Liver (tissue), 9 donors: Measurements from ENCODE around the gene PRIMPOL. TPM values are rescaled to one million over a fixed set of nuclear protein-coding genes. Genes with fewer than 3 reads are reported as not detected.

Experiments
- DNase-seq: peaks from one replicate; pipeline ENCODE4 v3.0.0-alpha.2; 2017; ENCODE audit warnings: low spot score
- H3K27ac ChIP-seq, 2 donors: one replicate each; pipeline ENCODE4 v1.7.0; 2013; ENCODE audit warnings: inconsistent platforms in 2 of 2, low read length in 2 of 2, control low read depth in 1 of 2, low read depth in 1 of 2, mild to moderate bottlenecking in 1 of 2
- H3K27me3 ChIP-seq, 4 donors: one replicate each; pipeline versions ENCODE4 v1.6.1 to v1.7.0; 2013; ENCODE audit warnings: low read length in 3 of 4, inconsistent platforms in 1 of 4, mild to moderate bottlenecking in 1 of 4, moderate library complexity in 1 of 4; ENCODE audit not compliant: control insufficient read depth in 4 of 4, insufficient read depth in 4 of 4
- H3K36me3 ChIP-seq, 4 donors: one replicate each; pipeline versions ENCODE4 v1.6.1 to v1.7.0; 2013; ENCODE audit warnings: low read length in 3 of 4, mild to moderate bottlenecking in 3 of 4, low read depth in 1 of 4, moderate library complexity in 1 of 4; ENCODE audit not compliant: control insufficient read depth in 4 of 4, insufficient read depth in 3 of 4
- H3K4me1 ChIP-seq, 4 donors: one replicate each; pipeline versions ENCODE4 v1.6.1 to v1.7.0; 2013; ENCODE audit warnings: low read length in 3 of 4, mild to moderate bottlenecking in 3 of 4, moderate library complexity in 1 of 4; ENCODE audit not compliant: control insufficient read depth in 4 of 4, insufficient read depth in 4 of 4
- H3K4me3 ChIP-seq, 3 donors: one replicate each; pipeline versions ENCODE4 v1.6.1 to v1.7.0; 2013; ENCODE audit warnings: low read length in 3 of 3, control low read depth in 1 of 3, low read depth in 1 of 3, mild to moderate bottlenecking in 1 of 3
- H3K9ac ChIP-seq, 2 donors: one replicate each; pipeline ENCODE4 v1.7.0; 2013; ENCODE audit warnings: low read length in 2 of 2, mild to moderate bottlenecking in 2 of 2, moderate library complexity in 2 of 2, control low read depth in 1 of 2, low read depth in 1 of 2
- H3K9me3 ChIP-seq, 4 donors: one replicate each; pipeline versions ENCODE4 v1.6.1 to v1.7.0; 2013; ENCODE audit warnings: low read length in 3 of 4; ENCODE audit not compliant: control insufficient read depth in 4 of 4
- ATF3 ChIP-seq: IDR thresholded peaks from 2 replicates; pipeline ENCODE4 v1.6.1; 2016; ENCODE audit warnings: antibody characterized with exemption
- EGR1 ChIP-seq, 2 donors: IDR thresholded peaks; 2 replicates each; pipeline ENCODE4 v1.6.1; 2016 to 2018; ENCODE audit warnings: antibody characterized with exemption in 2 of 2, low read depth in 2 of 2
- FOXA1 ChIP-seq: IDR thresholded peaks from 2 replicates; pipeline ENCODE4 v1.6.1; 2016; ENCODE audit warnings: antibody characterized with exemption
- FOXA2 ChIP-seq: IDR thresholded peaks from 2 replicates; pipeline ENCODE4 v1.6.1; 2016; ENCODE audit warnings: antibody characterized with exemption
- GABPA ChIP-seq, 2 donors: IDR thresholded peaks in 1 of 2; conservative IDR thresholded peaks in 1 of 2; 2 replicates each; pipeline ENCODE4 v1.6.1; 2016; ENCODE audit warnings: antibody characterized with exemption in 2 of 2, mild to moderate bottlenecking in 1 of 2, moderate library complexity in 1 of 2
- HNF4A ChIP-seq, 2 donors: conservative IDR thresholded peaks; 2 replicates each; pipeline ENCODE4 v1.6.1; 2016; ENCODE audit warnings: antibody characterized with exemption in 2 of 2, mild to moderate bottlenecking in 2 of 2
- HNF4G ChIP-seq: IDR thresholded peaks from 2 replicates; pipeline ENCODE4 v1.6.1; 2016; ENCODE audit warnings: antibody characterized with exemption
- JUND ChIP-seq, 2 donors: IDR thresholded peaks; 2 replicates each; pipeline ENCODE4 v1.6.1; 2016; ENCODE audit warnings: antibody characterized with exemption in 2 of 2
- NR2F2 ChIP-seq: IDR thresholded peaks from 2 replicates; pipeline ENCODE4 v1.6.1; 2016; ENCODE audit warnings: antibody characterized with exemption
- RAD21 ChIP-seq, 2 donors: IDR thresholded peaks; 2 replicates each; pipeline ENCODE4 v1.6.1; 2016; ENCODE audit warnings: antibody characterized with exemption in 2 of 2, mild to moderate bottlenecking in 2 of 2
- SP1 ChIP-seq: IDR thresholded peaks from 2 replicates; pipeline ENCODE4 v1.6.1; 2018; ENCODE audit warnings: antibody characterized with exemption, mild to moderate bottlenecking
- TAF1 ChIP-seq: conservative IDR thresholded peaks from 2 replicates; pipeline ENCODE4 v1.6.1; 2016; ENCODE audit warnings: antibody characterized with exemption, mild to moderate bottlenecking
- YY1 ChIP-seq: IDR thresholded peaks from 2 replicates; pipeline ENCODE4 v1.6.1; 2016; ENCODE audit warnings: antibody characterized with exemption, mild to moderate bottlenecking
- ZBTB33 ChIP-seq: IDR thresholded peaks from 2 replicates; pipeline ENCODE4 v1.6.1; 2016; ENCODE audit warnings: antibody characterized with exemption
- WGBS: extraction: QIAGEN DNeasy Blood & Tissue Kit; methylation state at CpG from one replicate; pipeline ENCODE4 v1.1.7; 2013; 5-methylcytosine and 5-hydroxymethylcytosine counted together
- polyA plus RNA-seq, 2 donors: library from polyadenylated mRNA; stranded (reverse) in 1 of 2; unstranded in 1 of 2; fragments of 200-250 nt in 1 of 2; fragments of >200 nt in 1 of 2; fragmentation: Nextera tagmentation in 1 of 2; extraction: Ambion mirVana in 1 of 2; gene quantifications; one replicate each; pipeline versions ENCODE4 v1.2.1 to v1.2.3, GENCODE V29; 2013 to 2015
- total RNA-seq, 2 donors: library from RNA; depleted of rRNA; stranded (reverse); fragments of >200 nt; gene quantifications; one replicate each; pipeline ENCODE4 v1.2.3, GENCODE V29; 2014
- TF ChIP-seq, protein P1 (sequence below): fragments of 150-350 bp; IDR thresholded peaks from 2 replicates; pipeline ENCODE4 v1.5.1; 2017; ENCODE audit warnings: improper control_type of control experiment, low read depth, low read length; ENCODE audit not compliant: missing input control
- TF ChIP-seq, protein P2 (sequence below): IDR thresholded peaks from 2 replicates; pipeline ENCODE4 v1.6.1; 2016; ENCODE audit warnings: antibody characterized with exemption
- TF ChIP-seq, protein P3 (sequence below): IDR thresholded peaks from 2 replicates; pipeline ENCODE4 v1.6.1; 2016; ENCODE audit warnings: antibody characterized with exemption, mild to moderate bottlenecking
- donor health status: healthy.
- donor health status: healthy.
- donor health status: healthy.
- donor health status: healthy.
- donor health status: healthy.

PRIMPOL gene
- total and polyA plus RNA-seq, 4 donors, result 2.2 to 7.3 (median 5.5) TPM

GRCh38 chr4:184647266-184648053 is 2.1 kb upstream of the PRIMPOL start:
- H3K9me3 ChIP-seq, result no peaks in the 10 kb centered on the region
- no peak for DNase-seq
- peak overlapping the region in 1 of 2 donors; percentile 87 for H3K9ac ChIP-seq
- TF ChIP-seq YY1 (no peak), NR2F2 (no peak)
- peaks cover 2 to 46% (median 37%) of the 10 kb centered on the region in 4 donors for H3K4me1 ChIP-seq
- WGBS, result 48% methylated on average over 7 of the region's 7 CpGs
- H3K27ac ChIP-seq, result peak overlapping the region in 1 of 2 donors; percentile 3
- H3K4me3 ChIP-seq, result peak overlapping the region; percentile 76 to 95 (median 78)
- H3K36me3 ChIP-seq, result peaks cover 0 to 7% (median 2%) of the 10 kb centered on the region in 4 donors
- H3K27me3 ChIP-seq, result no peaks in the 10 kb centered on the region

DNA sequence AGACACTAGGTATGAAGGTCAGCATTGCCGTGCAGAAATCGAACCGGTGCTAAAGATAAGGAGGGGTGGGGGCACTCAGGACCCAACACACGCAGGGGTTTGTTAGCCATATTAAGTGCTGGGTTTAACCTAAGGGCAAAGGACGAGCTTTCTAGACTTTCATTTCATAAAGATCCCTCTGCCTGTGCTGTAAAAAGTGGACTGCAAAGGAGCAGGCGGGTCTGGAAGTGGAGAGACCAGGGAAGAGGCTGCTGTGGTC is 1.6 kb upstream of the PRIMPOL start:
- peaks cover 0 to 6% (median 1%) of the 10 kb centered on the region in 4 donors for H3K36me3 ChIP-seq
- peak overlapping the region; percentile 95 to 96 for H3K27ac ChIP-seq
- peak overlapping the region; percentile 76 to 95 (median 78) for H3K4me3 ChIP-seq
- TF ChIP-seq, protein P1, sequence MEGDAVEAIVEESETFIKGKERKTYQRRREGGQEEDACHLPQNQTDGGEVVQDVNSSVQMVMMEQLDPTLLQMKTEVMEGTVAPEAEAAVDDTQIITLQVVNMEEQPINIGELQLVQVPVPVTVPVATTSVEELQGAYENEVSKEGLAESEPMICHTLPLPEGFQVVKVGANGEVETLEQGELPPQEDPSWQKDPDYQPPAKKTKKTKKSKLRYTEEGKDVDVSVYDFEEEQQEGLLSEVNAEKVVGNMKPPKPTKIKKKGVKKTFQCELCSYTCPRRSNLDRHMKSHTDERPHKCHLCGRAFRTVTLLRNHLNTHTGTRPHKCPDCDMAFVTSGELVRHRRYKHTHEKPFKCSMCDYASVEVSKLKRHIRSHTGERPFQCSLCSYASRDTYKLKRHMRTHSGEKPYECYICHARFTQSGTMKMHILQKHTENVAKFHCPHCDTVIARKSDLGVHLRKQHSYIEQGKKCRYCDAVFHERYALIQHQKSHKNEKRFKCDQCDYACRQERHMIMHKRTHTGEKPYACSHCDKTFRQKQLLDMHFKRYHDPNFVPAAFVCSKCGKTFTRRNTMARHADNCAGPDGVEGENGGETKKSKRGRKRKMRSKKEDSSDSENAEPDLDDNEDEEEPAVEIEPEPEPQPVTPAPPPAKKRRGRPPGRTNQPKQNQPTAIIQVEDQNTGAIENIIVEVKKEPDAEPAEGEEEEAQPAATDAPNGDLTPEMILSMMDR, result no peak
- TF ChIP-seq HNF4G, result no peak
- no peak for TF ChIP-seq YY1
- TF ChIP-seq TAF1, result no peak
- TF ChIP-seq ZBTB33, result no peak
- TF ChIP-seq SP1, result no peak
- TF ChIP-seq FOXA2, result no peak
- TF ChIP-seq NR2F2, result no peak
- TF ChIP-seq, protein P2, sequence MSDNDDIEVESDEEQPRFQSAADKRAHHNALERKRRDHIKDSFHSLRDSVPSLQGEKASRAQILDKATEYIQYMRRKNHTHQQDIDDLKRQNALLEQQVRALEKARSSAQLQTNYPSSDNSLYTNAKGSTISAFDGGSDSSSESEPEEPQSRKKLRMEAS, result no peak
- no peak for TF ChIP-seq EGR1 (IDR thresholded peaks at IDR 0.05; ENCODE audit: low read depth in 2 of 2)
- TF ChIP-seq GABPA (IDR thresholded peaks at IDR 0.05 in 1 of 2, conservative IDR thresholded peaks at IDR 0.05 in 1 of 2), result no peak
- no peak for TF ChIP-seq JUND (IDR thresholded peaks at IDR 0.05)
- TF ChIP-seq FOXA1, result no peak
- no peak for TF ChIP-seq RAD21 (IDR thresholded peaks at IDR 0.05)
- no peak for TF ChIP-seq HNF4A (conservative IDR thresholded peaks at IDR 0.05)
- no peak for TF ChIP-seq ATF3
- TF ChIP-seq, protein P3, sequence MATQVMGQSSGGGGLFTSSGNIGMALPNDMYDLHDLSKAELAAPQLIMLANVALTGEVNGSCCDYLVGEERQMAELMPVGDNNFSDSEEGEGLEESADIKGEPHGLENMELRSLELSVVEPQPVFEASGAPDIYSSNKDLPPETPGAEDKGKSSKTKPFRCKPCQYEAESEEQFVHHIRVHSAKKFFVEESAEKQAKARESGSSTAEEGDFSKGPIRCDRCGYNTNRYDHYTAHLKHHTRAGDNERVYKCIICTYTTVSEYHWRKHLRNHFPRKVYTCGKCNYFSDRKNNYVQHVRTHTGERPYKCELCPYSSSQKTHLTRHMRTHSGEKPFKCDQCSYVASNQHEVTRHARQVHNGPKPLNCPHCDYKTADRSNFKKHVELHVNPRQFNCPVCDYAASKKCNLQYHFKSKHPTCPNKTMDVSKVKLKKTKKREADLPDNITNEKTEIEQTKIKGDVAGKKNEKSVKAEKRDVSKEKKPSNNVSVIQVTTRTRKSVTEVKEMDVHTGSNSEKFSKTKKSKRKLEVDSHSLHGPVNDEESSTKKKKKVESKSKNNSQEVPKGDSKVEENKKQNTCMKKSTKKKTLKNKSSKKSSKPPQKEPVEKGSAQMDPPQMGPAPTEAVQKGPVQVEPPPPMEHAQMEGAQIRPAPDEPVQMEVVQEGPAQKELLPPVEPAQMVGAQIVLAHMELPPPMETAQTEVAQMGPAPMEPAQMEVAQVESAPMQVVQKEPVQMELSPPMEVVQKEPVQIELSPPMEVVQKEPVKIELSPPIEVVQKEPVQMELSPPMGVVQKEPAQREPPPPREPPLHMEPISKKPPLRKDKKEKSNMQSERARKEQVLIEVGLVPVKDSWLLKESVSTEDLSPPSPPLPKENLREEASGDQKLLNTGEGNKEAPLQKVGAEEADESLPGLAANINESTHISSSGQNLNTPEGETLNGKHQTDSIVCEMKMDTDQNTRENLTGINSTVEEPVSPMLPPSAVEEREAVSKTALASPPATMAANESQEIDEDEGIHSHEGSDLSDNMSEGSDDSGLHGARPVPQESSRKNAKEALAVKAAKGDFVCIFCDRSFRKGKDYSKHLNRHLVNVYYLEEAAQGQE, result no peak
- no peaks in the 10 kb centered on the region for H3K27me3 ChIP-seq
- no peak for DNase-seq
- peaks cover 2 to 46% (median 37%) of the 10 kb centered on the region in 4 donors for H3K4me1 ChIP-seq
- H3K9me3 ChIP-seq, result no peaks in the 10 kb centered on the region
- 5% methylated on average over 6 of the region's 6 CpGs for WGBS
- peak overlapping the region; percentile 66 to 87 for H3K9ac ChIP-seq
